RWPE2 (cell line): ENCODE results near the gene TRAPPC6A.
A peak's percentile ranks its signal among the peaks of the same experiment; 100 is the strongest.

Experiments
- ATAC-seq: fragments of 200-7000 bp; cut with Tn5 transposase; 3 replicates; pipeline ENCODE4 v1.9.1; 2021; ENCODE audit warnings: low read depth
- DNase-seq: peaks from one replicate; pipeline ENCODE4 v3.0.0-alpha.2; 2020; ENCODE audit warnings: low spot score
- H3K27ac ChIP-seq: fragments of 450-650 bp; 2 replicates; pipeline ENCODE4 v1.5.1; 2017; ENCODE audit warnings: mild to moderate bottlenecking; ENCODE audit not compliant: poor library complexity, severe bottlenecking
- H3K27me3 ChIP-seq: fragments of 250-450 bp; sonication (Bioruptor Pico); 2 replicates; pipeline ENCODE4 v1.5.1; 2021; ENCODE audit warnings: mild to moderate bottlenecking, moderate library complexity; ENCODE audit not compliant: insufficient read depth, poor library complexity, severe bottlenecking
- H3K36me3 ChIP-seq: fragments of 250-450 bp; sonication (Bioruptor Pico); 2 replicates; pipeline ENCODE4 v1.5.1; 2020; ENCODE audit warnings: low read depth, mild to moderate bottlenecking, moderate library complexity
- H3K4me1 ChIP-seq: fragments of 250-450 bp; sonication (Bioruptor Pico); 2 replicates; pipeline ENCODE4 v1.5.1; 2021; ENCODE audit warnings: mild to moderate bottlenecking, moderate library complexity; ENCODE audit not compliant: insufficient read depth, poor library complexity, severe bottlenecking
- H3K4me3 ChIP-seq: fragments of 250-450 bp; sonication (Bioruptor Pico); 2 replicates; pipeline ENCODE4 v1.5.1; 2021; ENCODE audit warnings: mild to moderate bottlenecking, moderate library complexity; ENCODE audit not compliant: severe bottlenecking
- H3K9me3 ChIP-seq: fragments of 250-450 bp; sonication (Bioruptor Pico); 2 replicates; pipeline ENCODE4 v1.5.1; 2021; ENCODE audit warnings: mild to moderate bottlenecking, moderate library complexity; ENCODE audit not compliant: severe bottlenecking
- CTCF ChIP-seq: fragments of 450-650 bp; IDR thresholded peaks from one replicate; pipeline ENCODE4 v1.5.1; 2017; ENCODE audit warnings: mild to moderate bottlenecking, moderate library complexity; ENCODE audit not compliant: poor library complexity, severe bottlenecking

Gene TRAPPC6A

DNA sequence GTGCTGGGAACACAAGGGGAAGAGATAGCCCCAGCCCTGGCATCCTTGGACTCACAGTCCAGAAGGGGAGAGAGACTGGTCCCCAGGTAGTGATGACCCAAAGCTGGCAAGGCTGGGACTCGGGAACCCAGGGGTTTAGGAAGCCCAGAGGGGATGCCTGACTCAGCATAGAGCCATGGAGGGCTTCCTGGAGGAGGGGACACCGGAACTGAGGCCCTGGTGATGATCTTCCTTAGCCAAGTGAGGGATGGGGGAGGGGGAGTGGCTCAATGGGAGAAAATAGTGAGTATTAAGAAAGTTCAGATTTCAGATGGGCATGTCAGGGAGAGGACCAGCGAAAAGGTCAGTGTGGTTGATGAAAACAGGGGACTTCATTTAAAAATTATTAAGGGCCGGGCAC, 40.4 kb upstream of the TRAPPC6A start:
- no peak overlapping the region for H3K27ac ChIP-seq
- no peak overlapping the region for H3K4me3 ChIP-seq
- ATAC-seq (no peak), DNase-seq (no peak)
- no peaks in the 10 kb centered on the region for H3K9me3 ChIP-seq
- TF ChIP-seq CTCF: no peak
- H3K4me1 ChIP-seq: peaks cover 5% of the 10 kb centered on the region
- no peaks in the 10 kb centered on the region for H3K36me3 ChIP-seq
- peaks cover 5% of the 10 kb centered on the region for H3K27me3 ChIP-seq

- Histone ChIP-seq H3K27me3 (peaks cover 5% of the 10 kb centered on the region), H3K36me3 (no peaks in the 10 kb centered on the region), H3K4me1 (peaks cover 5% of the 10 kb centered on the region), H3K4me3 (no peak overlapping the region), H3K27ac (no peak overlapping the region), H3K9me3 (no peaks in the 10 kb centered on the region)
- TF ChIP-seq CTCF: no peak
- ATAC-seq (no peak), DNase-seq (no peak)
Observed at GRCh38 chr19:45217957-45218334, 39.9 kb upstream of the TRAPPC6A start.

DNA sequence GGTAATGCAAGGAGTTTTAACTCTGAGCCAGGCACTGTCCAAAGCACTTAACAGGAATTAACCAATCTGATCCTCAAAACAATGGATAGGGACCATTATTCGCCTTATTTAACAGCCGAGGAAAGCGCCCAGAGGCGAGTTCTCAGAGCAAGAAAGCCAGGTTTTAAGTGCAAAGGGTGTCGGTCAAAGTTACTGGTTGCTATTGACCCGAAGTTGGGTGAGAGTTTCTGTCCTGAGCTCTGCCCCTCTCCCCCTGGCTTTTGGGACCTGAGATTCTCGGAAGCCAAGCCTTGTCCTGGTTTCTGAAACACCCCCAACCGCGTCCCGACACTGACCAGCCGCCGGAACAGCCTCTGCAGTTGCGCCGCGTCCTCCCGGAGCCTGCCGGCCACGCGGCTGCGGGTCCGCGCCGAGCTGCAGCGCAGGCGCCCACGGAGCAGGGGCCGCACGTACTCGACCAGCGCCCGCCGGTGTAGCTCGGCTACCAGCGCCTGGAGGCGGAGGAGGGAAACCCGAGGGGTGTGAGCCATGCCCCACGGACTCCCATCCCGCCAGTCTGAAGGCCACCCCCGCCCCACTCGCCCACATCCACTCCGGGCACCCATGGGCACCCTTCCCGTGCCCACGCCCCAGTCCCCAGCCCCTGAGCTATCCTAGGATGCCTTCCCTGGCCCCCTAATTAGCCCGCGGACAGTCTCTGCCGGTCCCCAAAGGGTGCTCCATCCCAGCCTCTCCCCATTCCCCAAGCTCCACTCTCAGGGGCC, 39.3 kb upstream of the TRAPPC6A start:
- DNase-seq (no peak), ATAC-seq (no peak)

DNA sequence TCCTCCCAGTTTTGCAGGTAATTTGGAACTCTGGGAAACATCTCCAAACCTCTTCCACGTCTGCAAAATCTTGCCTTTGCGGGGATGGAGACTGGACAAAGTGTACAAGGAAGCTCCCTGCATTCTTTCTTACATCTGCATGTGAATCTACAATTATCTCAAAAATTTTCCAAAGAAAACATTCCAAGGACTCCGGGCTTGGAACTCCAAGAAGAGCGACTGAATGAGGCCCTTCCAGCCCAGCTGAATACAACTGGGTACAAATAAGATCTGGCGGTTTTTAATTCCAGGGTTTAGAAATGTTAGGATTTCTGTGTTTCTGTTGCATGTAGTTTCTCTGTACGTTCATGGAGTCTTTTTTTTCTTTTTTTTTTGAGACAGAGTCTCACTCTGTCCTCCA, 38.6 kb upstream of the TRAPPC6A start:
- TF ChIP-seq CTCF: no peak

More for the DNA sequence above, 39.3 kb upstream of the TRAPPC6A start:
- H3K9me3 ChIP-seq: no peaks in the 10 kb centered on the region
- H3K27ac ChIP-seq: no peak overlapping the region
- H3K36me3 ChIP-seq: no peaks in the 10 kb centered on the region
- H3K27me3 ChIP-seq: peaks cover 5% of the 10 kb centered on the region
- H3K4me3 ChIP-seq: no peak overlapping the region
- TF ChIP-seq CTCF: no peak
- H3K4me1 ChIP-seq: peaks cover 5% of the 10 kb centered on the region

GRCh38 chr19:45215391-45216191, 37.6 kb upstream of the TRAPPC6A start:
- no peak for TF ChIP-seq CTCF
- Histone ChIP-seq H3K4me1 (peaks cover 5% of the 10 kb centered on the region), H3K27ac (no peak overlapping the region), H3K27me3 (peaks cover 5% of the 10 kb centered on the region), H3K36me3 (no peaks in the 10 kb centered on the region), H3K9me3 (no peaks in the 10 kb centered on the region), H3K4me3 (no peak overlapping the region)
- no peak for DNase-seq
- peak; percentile 77 for ATAC-seq

More for the DNA sequence above, 38.6 kb upstream of the TRAPPC6A start:
- Histone ChIP-seq H3K9me3 (no peaks in the 10 kb centered on the region), H3K4me1 (peaks cover 5% of the 10 kb centered on the region), H3K27me3 (peaks cover 5% of the 10 kb centered on the region), H3K36me3 (no peaks in the 10 kb centered on the region), H3K4me3 (no peak overlapping the region), H3K27ac (no peak overlapping the region)
- ATAC-seq (no peak), DNase-seq (no peak)
